NCI-H2081 (cell line): Measurements from ENCODE around the gene ZNF366.

Experiments
- DNase-seq, 2 experiments: peaks; one replicate each; lab custom pipeline; 2025; lab: John Stamatoyannopoulos, UW

The ZNF366 gene

GRCh38 chr5:72402959-72403628 is 104.1 kb downstream of the ZNF366 start:
- no peak for DNase-seq

DNA sequence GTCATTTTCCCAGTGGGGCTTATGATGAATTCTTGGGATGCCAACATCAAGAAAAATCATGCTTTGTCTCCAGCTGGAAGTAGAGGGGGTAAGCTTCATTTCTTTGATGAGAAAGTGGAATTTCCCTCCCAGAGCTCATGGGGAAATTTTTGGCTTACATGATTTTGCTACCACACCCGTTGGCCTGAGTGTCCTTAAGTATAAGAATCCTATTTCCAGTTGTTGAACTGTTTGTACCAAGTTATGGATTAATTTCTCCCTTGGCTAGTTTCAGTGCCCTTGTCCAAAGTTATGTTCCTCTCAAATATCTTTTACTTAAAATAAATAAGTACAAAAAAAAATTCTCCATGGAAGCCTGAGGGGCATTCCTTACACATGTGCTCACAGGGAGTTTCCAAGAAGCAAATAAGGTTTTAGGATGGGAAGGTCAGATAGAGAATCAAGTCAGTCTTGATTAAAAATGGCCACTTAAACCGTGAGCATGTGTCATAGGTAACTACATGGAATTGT is 104.8 kb downstream of the ZNF366 start:
- no peak for DNase-seq

DNA sequence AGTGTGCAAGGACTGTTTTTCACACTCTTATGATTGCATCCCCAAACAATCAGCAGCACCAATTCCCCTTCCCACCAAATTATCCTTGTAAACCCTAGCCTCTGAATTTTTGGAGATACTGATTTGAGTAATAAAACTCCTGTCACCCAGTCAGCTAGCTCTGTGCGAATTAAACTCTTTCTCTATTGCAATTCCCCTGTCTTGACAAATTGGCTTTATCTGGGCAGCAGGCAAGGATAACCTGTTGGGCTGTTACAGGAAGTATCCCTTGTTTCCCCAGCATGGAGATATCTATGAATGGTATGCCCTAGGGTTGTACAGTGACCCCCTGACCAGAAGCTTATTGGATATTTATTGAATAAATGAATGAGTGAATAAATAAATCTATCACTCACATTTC is 106.3 kb downstream of the ZNF366 start:
- DNase-seq: no peak

DNA sequence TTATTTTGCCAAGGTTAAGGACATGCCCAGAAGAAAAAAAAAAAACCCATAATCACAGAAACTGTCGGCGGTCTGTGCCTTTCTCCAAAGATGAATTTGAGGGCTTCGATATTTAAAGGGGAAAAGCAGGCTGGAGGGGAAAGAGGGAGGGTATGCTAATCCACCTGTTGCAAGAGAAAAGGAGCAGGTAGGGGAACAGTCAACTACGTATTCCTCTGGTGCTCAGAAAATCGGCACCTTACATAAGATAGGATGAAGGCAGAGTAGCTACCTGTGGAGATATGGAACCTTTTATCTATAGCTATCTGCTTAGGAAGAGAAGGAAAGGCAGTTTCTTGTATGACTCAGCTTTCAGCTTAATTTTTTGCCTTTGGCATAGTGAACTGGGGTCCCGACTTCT is 109.4 kb downstream of the ZNF366 start:
- DNase-seq: no peak

GRCh38 chr5:72394688-72395087 is 112.5 kb downstream of the ZNF366 start:
- no peak for DNase-seq

DNA sequence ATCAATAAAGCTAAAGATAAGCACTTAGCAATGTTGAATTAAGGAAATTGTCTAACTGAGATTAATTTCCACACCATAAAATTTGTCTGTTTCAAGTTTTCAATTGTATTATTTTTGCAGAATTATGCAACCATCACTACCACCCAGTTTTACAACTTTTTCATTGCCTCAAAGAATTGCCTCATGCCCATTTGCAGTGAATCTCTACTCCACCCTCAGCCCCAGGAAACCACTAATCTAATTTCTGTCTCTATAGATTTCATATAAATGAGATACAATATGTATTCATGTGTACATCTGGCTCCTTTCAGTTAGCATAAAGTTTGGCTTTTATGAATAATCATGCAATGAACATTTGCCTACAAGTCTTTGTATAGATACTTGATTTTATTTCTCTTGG is 114.2 kb downstream of the ZNF366 start:
- DNase-seq: no peak
